ENCODE results near the gene GNAQ. TPM values are rescaled to one million over a fixed set of nuclear protein-coding genes. Genes with fewer than 3 reads are reported as not detected.
A peak's percentile ranks its signal among the peaks of the same experiment; 100 is the strongest.

GNAQ gene
- polyA plus RNA-seq, 3 donors, result 8.3 to 51.0 (median 9.6) TPM

GRCh38 chr9:77887662-77888061 is 143.9 kb downstream of the GNAQ start:
- no peak overlapping the region for H3K4me3 Mint-ChIP-seq
- peaks cover 37% of the 10 kb centered on the region for H3K4me1 Mint-ChIP-seq
- no peak overlapping the region for H3K4me2 ChIP-seq (replicated peaks; ENCODE audit: extremely low read depth, low read length, poor library complexity, severe bottlenecking)
- peaks cover 0 to 10% of the 10 kb centered on the region in 2 donors for H3K4me1 ChIP-seq (ENCODE audit: control insufficient read depth in 1 of 2, insufficient read depth in 2 of 2, low read length in 2 of 2)
- 100% methylated on average over 1 of the region's 2 CpGs for WGBS (ENCODE audit: insufficient coverage)
- no peaks in the 10 kb centered on the region for H3K9me3 Mint-ChIP-seq
- peaks cover 96% of the 10 kb centered on the region for H3K79me2 ChIP-seq (ENCODE audit: insufficient read depth, low read length)
- H3K36me3 Mint-ChIP-seq, result peaks cover 24 to 44% of the 10 kb centered on the region in 2 donors
- H3K9me3 ChIP-seq (replicated peaks in 1 of 2; ENCODE audit: control insufficient read depth in 1 of 2, insufficient read depth in 1 of 2, low read length in 2 of 2), result no peaks in the 10 kb centered on the region
- H2AFZ ChIP-seq (ENCODE audit: insufficient read depth, low read depth, low read length, poor library complexity, severe bottlenecking), result no peak overlapping the region
- no peak overlapping the region for H3K9ac ChIP-seq (ENCODE audit: insufficient read depth, low read length, poor library complexity, severe bottlenecking)
- no peak overlapping the region for H3K27ac Mint-ChIP-seq
- TF ChIP-seq, protein P1, sequence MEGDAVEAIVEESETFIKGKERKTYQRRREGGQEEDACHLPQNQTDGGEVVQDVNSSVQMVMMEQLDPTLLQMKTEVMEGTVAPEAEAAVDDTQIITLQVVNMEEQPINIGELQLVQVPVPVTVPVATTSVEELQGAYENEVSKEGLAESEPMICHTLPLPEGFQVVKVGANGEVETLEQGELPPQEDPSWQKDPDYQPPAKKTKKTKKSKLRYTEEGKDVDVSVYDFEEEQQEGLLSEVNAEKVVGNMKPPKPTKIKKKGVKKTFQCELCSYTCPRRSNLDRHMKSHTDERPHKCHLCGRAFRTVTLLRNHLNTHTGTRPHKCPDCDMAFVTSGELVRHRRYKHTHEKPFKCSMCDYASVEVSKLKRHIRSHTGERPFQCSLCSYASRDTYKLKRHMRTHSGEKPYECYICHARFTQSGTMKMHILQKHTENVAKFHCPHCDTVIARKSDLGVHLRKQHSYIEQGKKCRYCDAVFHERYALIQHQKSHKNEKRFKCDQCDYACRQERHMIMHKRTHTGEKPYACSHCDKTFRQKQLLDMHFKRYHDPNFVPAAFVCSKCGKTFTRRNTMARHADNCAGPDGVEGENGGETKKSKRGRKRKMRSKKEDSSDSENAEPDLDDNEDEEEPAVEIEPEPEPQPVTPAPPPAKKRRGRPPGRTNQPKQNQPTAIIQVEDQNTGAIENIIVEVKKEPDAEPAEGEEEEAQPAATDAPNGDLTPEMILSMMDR (IDR thresholded peaks at IDR 0.05), result no peak
- intact Hi-C loops (cut with micrococcal nuclease), result no loop called here
- H3K27me3 ChIP-seq (ENCODE audit: control insufficient read depth in 2 of 2, insufficient read depth in 2 of 2, low read length in 2 of 2), result no peaks in the 10 kb centered on the region
- DNase-seq, result no peak
- no peak overlapping the region for H3K4me3 ChIP-seq (replicated peaks in 1 of 3; ENCODE audit: low read depth in 2 of 3, low read length in 3 of 3)
- H3K36me3 ChIP-seq (replicated peaks in 1 of 2; ENCODE audit: control insufficient read depth in 1 of 2, insufficient read depth in 2 of 2, low read length in 2 of 2), result peaks cover 4 to 19% of the 10 kb centered on the region in 2 donors
- no peak overlapping the region for H3K27ac ChIP-seq (ENCODE audit: low read depth in 1 of 2, low read length in 2 of 2)
- H4K20me1 ChIP-seq (ENCODE audit: insufficient read depth, low read length), result peaks cover 93% of the 10 kb centered on the region
- no peaks in the 10 kb centered on the region for H3K27me3 Mint-ChIP-seq (ENCODE audit: low read depth in 3 of 3)

DNA sequence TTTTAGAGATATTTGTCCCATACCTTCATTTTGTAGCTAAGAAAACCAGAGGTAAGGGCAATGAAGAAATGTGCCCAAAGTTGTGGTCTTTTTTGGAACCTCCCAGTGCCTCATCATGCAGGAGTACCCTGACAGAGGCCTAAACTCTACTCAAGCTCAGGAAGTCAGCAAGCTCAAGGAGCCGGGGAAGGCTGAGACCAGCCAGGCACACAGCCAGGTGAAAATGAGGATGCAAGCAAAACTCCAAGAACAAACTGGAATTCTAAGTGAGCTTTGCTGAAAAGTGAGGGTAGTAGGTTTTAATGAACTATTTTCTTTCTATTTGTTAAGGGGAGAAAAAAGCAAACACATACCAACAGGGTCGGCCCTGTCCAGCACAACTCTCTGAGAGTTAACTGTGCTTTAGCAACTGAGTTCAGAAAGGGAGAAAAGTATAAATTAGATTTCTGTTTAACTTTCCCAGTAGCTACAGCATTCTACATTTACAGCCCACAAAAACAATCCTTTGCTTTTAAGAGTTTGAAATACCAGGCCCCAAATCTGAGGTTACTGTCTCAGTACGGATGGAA is 146.4 kb downstream of the GNAQ start:
- DNase-seq, result no peak
- H3K79me2 ChIP-seq (ENCODE audit: insufficient read depth, low read length), result peaks cover 99% of the 10 kb centered on the region
- no peak overlapping the region for H3K4me2 ChIP-seq (replicated peaks; ENCODE audit: extremely low read depth, low read length, poor library complexity, severe bottlenecking)
- H4K20me1 ChIP-seq (ENCODE audit: insufficient read depth, low read length), result peaks cover 96% of the 10 kb centered on the region
- H3K27ac ChIP-seq (ENCODE audit: low read depth in 1 of 2, low read length in 2 of 2), result peak overlapping the region in 1 of 2 donors; percentile 26
- H3K4me1 ChIP-seq (ENCODE audit: control insufficient read depth in 1 of 2, insufficient read depth in 2 of 2, low read length in 2 of 2), result no peaks in the 10 kb centered on the region
- no peaks in the 10 kb centered on the region for H3K9me3 ChIP-seq (replicated peaks in 1 of 2; ENCODE audit: control insufficient read depth in 1 of 2, insufficient read depth in 1 of 2, low read length in 2 of 2)
- no peak overlapping the region for H3K4me3 ChIP-seq (replicated peaks in 1 of 3; ENCODE audit: low read depth in 2 of 3, low read length in 3 of 3)
- no peak overlapping the region for H3K9ac ChIP-seq (ENCODE audit: insufficient read depth, low read length, poor library complexity, severe bottlenecking)
- TF ChIP-seq, protein P1 (IDR thresholded peaks at IDR 0.05), result no peak
- H3K27me3 ChIP-seq (ENCODE audit: control insufficient read depth in 2 of 2, insufficient read depth in 2 of 2, low read length in 2 of 2), result no peaks in the 10 kb centered on the region
- Mint-ChIP-seq H3K4me1 (peaks cover 27% of the 10 kb centered on the region), H3K36me3 (peaks cover 24 to 51% of the 10 kb centered on the region in 2 donors), H3K27me3 (ENCODE audit: low read depth in 3 of 3) (no peaks in the 10 kb centered on the region), H3K27ac (peak overlapping the region in 1 of 7 donors; percentile 63), H3K4me3 (no peak overlapping the region), H3K9me3 (no peaks in the 10 kb centered on the region)
- no peak overlapping the region for H2AFZ ChIP-seq (ENCODE audit: insufficient read depth, low read depth, low read length, poor library complexity, severe bottlenecking)
- intact Hi-C loops (cut with micrococcal nuclease), result no loop called here
- 38% methylated on average over 1 of the region's 3 CpGs for WGBS (ENCODE audit: insufficient coverage)
- peaks cover 4 to 19% of the 10 kb centered on the region in 2 donors for H3K36me3 ChIP-seq (replicated peaks in 1 of 2; ENCODE audit: control insufficient read depth in 1 of 2, insufficient read depth in 2 of 2, low read length in 2 of 2)

Measured in CD14-positive monocyte (primary cell).